RKO (cell line): Measurements from ENCODE around the gene KPTN.

Source experiments
- DNase-seq: peaks from one replicate; pipeline ENCODE4 v3.0.0-alpha.2; 2016; ENCODE audit warnings: low spot score

KPTN gene

DNA sequence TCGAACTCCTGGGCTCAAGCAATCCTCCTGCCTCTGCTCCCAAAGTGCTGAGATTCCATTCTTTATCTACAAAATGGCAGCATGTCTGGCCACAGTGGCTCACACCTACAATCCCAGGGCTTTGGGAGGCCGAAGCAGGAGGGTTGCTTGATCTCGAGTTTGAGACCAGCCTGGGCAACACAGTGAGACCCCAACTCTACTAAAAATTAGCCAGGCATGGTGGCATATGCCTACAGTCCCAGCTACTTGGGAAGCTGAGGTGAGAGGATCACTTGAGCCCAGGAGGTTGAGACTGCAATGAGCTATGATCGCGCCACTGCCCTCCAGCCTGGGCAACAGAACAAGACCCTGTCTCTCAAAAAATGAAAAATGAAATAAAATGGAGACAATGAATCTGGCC is 24.7 kb upstream of the KPTN start:
- no peak for DNase-seq

DNA sequence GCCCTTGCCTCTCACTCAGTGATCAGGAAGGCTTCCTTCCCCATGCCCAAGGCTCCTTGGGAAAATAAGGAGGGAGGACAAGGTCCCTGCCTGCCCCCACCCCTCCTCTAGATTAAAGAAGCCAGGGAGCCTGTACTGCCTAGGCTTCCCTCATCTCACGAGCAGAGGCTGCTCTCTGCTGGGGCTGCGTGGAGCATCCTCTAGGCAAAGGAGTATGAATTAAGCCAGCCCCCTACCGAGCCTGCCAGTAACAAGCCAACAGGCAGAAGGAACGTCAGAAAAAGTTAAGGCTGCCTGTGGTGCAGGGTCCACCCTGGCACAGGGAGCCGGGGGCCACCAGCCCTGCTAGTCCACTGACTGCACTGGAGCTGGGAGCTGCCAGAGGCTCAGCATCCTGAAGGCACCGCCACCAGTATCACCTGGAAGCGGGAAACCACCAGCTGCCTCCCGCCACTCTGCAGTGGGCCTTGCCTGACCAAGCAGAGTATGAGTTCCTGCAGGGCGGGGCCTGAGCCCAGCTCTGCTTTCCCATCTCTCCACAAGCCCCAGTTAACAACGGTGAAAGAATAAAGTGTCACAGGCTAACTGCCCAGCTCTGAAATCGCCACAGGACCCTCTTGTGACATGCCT is 24.0 kb upstream of the KPTN start:
- no peak for DNase-seq

DNA sequence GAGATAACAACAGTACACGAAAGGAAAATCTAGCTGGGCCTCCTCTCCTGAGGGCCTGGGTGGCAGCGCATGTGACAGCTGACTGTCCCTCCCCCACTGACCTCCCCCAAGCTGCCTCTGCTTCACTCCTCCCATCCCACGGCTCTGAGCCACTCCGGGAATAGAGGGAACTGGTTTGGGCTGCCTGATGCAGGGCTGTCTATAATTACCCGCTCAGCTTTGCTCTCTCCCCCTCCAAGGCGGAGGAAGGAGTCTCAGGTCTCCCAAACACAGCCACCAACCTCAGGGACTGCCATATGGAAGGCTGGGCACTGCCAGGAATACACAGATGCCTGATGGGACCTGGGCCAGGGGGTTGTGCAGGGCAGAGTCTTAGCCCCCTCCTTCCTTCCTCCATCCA is 23.0 kb upstream of the KPTN start:
- no peak for DNase-seq

DNA sequence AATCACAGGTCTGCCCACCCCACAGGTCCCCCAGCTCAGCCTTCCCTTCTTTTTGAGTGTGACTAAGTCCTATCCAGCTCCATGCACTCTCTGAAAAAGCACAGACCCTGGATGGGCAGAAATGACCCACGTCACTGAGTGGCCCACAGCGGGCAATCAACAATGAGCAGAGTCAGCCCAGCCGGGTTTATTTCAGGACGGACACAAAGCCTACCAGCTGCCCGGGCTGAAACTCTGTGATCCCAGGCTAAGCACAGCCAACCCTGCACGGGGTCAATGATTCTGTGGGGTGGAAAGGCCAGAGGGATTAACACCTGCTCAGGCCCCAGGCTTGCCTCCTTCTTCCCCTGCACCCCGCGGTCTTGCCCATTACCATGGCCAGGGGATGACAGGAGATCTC is 22.4 kb upstream of the KPTN start:
- DNase-seq, result no peak

DNA sequence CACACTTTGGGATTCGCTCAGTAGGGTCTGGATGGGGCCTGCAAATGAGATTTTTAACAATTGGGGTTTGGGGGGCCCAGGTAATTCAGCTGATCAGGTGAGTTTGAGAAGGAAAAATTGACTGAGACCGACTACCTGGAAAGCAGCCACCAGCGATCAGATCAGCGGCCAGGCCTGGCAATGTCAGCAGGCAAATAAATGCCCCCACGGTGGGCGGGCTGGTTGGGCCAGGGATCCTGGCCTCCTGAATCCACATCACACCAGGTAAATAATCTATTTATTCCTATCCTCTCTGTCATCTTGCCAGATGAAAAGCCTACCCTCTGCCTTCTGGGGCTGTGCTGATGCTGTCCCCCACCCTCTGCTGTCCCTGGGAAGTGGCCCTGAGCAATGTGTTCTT is 21.5 kb upstream of the KPTN start:
- DNase-seq, result no peak

DNA sequence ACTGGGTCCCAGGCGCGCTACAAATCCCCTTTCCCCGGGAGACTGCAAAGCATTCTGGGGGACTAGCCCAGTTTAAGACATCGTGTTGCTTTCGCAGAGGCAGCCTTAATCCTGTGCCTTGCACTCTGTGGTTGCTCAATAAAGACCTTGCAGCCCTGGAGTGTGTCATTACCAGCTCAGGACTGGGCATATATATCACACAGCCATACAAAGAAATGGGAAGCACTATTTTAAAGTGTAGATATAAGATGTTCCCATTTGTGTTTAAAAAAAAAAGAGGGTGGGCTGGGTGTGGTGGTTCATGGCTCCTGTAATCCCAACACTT is 19.8 kb upstream of the KPTN start:
- DNase-seq, result no peak

DNA sequence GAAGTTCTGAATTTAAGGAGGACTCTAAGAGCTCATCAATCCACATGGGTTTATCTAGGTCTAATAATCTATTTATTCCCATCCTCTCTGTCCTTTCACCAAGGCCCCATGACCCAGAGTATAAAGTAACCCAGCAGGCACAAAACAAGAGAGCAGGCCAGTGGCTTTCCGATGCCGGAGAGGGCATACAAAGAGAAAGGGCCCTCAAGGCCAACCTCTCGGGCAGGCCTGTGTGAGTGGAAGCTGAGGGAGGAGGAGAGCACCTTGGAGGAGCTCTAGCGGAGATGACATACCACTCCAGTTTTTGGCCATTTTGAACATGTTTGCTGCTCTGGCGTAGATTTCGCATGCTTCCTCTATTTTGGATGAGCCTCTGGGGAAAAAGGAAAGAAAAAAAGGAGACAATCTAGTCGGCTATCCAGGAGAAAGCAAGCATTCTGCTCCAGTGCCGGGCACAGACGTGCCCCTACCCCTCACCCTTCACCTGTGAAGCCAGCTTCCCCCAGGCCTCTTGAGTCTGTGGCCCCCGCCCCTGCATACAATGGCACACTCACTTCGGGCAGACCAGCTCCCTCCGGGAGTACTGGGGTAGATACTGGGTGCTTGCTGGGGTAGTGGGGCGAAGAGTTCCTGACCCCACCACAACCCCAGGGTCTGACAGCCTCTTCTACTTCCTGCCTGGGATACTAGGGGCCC is 19.3 kb upstream of the KPTN start:
- DNase-seq, result no peak

DNA sequence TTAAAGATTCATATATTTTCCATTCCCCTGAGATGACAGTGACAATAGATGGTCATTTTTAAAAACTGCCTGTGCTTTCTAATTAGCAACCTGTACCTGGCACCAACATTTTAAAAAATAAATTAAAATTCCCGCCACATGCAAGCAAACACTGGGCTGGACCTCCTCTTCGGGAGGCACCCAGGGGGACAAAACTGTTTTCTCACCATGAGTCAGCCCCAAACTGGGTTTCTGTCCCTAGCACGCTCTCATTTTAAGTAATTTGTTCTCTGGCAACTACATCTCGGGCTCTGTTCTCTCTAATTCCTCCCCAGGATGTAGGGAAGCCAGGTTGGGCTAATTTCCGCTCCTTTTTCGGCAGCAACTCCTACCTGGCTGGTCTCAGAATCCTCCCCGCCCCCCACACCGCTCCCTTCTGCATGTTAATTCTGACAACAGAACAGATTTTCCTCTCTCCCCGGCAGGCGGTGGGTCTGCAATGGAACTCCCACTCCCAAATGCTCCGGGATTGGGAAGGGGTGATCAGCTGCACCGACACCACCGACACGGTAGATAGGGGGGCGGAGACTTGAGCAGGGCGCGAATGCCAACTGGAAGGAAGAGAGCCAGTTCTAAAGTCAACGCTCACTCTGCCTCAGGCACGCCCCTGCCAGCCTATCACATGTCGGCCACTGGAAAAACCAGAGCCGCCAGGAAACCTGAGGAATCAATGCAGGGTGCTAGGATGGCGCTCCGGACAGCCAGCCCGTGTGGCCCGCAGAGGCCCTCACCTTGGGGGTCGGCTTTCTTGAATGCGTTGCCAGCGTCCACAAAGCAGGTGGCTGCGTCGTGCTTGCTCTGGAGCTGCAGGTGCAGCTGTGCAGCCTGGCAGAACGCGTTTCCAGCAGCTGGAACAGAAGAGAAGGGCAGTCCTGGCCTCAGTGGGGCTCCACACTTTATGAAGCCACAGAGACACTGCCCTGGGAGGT is 16.1 kb upstream of the KPTN start:
- DNase-seq, result no peak

DNA sequence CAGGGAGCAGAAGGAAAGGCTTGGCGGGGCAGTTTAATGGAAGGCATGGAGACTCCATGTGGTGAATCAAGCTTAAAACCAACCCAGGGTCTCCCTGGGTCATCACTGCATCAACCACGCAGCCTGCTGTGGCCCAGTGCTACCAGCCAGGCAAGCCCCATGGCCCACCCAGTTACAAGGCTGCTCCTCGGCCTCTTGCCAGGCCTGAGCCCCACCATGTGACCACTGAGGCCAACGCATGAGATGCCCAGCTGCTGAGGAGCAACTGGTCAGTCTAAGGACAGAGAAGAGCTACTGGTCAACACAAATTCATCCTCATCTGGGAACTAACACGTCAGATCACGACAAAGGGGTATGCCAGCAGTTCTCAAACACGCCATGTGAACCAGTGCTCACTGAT is 15.4 kb upstream of the KPTN start:
- no peak for DNase-seq

DNA sequence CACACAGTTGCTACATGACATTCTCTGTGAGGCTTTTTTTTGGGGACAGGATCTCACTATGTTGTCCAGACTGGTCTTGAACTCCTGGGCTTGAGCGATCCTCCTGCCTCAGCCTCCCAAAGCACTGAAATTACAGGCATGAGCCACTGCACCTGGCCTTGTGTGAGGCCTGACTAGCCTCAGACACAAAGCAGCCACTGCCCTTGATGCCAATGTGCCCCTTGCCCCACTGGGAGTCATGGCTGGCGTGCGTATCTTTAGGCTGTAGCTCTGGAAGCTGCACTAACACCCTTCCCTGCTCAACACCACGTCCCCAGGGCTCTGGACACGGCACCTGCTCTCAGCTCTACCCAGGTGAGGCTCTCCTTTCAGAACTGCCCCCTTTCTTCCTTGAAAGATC is 14.5 kb upstream of the KPTN start:
- no peak for DNase-seq

DNA sequence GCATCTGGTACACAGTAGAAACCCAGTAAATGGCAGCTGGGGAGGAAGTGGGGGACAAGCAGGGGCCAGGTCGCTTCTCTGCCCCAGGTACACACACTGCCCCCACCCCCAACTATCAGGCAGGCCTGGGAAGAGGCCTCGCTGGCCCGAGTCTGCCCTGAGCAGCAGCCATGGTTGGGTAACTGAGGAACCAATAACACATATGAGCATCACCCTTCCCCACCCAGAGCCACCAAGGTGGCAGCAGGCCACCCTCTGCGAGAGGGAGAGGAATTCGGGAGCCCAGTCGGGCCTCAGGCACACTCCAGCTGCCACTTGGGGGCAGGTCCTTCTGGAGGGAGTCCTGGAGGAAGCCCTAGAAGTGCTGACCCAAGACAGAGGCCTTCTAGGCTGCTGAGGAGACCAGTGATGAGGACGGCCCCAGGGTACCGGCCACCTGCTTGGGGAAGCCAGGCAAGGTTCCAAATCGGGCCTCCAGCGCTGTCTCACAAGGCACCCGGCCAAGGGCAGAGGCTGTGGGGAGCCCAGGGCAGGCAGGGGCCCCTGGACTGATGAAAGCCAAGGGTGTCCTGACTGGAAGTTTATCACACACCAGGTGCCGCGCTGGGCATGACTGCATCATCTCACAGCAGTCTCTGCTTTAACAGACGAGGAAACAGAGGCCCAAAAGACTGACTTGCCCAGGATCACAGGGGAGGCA is 14.0 kb upstream of the KPTN start:
- no peak for DNase-seq

DNA sequence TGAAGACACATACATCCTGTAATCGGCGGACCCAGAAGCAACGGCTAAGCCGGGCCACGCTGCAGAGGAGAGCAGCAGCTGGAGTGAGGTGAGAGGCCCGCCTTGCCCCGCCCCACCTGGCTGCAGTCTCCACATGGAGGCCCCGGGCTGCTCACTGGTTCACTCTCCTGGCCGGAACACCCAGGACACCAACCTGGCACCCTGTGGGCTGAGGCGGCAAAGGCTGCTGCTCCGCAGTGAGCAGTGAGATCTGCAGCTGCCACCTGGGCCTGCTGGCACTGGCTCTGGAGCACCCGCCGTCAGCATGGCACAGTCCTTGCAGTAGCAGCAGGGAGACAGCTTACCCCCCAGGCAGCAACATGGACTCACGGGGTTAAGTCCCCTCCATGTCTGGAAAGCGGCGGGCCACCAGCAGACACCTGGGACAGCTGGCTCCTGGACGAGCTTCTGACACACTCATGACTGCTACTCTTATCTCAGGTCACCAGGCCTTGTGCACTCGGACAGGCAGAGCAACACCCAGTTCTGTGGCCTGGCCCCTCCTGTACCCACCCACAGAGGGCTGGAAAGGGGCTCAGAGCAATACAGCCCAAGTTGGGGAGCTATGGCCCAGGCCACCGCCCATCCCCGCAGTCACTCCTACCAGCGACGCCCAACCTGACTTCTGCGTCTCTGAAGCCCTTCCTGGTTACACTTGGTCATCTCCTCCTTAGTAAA is 13.2 kb upstream of the KPTN start:
- DNase-seq, result no peak

DNA sequence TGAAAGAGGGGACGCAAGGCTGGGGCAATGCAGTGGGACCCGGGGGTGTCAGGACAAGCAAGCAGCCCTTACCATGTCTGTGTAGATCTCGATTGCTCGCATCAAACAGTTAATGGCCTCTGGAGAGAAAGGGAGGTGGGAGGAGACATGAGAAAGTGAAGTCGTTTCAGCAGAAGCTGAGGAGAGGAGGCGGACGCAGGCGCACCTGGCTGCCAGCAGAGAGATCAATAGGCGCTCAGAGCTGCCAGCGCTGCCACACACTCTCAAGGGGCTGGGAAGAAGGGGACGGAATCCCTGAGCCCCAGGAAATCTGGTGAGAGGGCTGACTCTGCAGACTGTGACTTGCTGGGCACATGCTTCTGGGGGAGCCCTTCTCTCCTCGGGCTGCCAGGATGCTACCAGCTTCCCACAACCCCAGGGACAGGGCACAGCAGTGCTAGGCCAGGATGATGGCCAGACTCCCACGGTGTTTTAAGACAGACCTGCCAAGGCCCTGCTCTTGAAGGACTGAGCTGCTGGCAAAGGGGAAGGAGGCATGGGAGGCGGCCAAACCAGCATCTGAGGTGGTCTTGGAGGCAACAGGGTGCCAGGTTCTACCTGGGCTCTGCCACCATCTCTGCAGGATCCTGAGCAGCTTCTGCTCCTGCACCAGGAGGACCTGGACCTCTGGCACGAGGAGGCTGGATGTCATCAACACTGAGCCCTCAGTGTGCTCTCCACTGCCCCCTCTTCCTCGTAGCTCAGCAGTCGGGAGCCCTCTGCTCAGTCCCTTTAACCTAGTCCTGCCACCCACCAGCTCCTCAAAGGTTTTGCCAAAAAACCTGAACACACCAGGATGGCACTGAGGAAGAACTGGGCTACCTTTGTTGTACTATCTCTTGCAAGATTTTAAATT is 11.7 kb upstream of the KPTN start:
- DNase-seq, result no peak

DNA sequence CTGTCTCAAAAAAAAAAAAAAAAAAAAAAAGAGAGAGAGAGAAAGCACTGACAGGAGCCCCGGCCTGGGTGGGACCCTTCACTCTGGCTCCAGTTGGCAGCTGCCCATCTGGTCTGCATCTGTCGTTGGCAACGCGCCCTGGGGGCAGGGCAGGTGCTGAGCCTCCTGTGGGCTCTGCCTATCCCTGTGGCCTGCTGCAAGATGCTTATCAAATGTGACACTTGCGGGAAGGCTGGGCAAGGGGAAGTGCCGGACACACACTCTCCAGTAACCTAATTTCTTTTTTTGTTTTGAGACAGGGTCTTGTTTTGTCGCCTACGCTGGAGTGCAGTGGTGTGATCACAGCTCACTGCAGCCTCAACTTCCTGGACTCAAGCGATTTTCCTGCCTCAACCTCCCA is 10.7 kb upstream of the KPTN start:
- no peak for DNase-seq

DNA sequence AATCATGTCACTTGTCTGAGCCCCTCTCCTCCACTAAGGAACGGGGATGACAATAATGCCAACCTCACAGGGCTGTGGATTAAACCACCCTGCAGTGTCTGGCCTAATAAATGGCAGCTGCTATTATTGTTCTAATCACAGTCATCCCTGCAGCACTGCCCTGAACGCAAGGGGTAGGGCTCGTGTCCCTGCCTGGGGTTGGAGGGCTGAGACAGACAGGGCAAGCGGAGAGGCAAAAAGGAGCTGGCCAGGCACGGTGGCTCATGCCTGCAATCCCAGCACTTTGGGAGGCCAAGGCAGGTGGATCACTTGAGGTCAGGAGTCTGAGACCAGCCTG is 10.2 kb upstream of the KPTN start:
- no peak for DNase-seq

DNA sequence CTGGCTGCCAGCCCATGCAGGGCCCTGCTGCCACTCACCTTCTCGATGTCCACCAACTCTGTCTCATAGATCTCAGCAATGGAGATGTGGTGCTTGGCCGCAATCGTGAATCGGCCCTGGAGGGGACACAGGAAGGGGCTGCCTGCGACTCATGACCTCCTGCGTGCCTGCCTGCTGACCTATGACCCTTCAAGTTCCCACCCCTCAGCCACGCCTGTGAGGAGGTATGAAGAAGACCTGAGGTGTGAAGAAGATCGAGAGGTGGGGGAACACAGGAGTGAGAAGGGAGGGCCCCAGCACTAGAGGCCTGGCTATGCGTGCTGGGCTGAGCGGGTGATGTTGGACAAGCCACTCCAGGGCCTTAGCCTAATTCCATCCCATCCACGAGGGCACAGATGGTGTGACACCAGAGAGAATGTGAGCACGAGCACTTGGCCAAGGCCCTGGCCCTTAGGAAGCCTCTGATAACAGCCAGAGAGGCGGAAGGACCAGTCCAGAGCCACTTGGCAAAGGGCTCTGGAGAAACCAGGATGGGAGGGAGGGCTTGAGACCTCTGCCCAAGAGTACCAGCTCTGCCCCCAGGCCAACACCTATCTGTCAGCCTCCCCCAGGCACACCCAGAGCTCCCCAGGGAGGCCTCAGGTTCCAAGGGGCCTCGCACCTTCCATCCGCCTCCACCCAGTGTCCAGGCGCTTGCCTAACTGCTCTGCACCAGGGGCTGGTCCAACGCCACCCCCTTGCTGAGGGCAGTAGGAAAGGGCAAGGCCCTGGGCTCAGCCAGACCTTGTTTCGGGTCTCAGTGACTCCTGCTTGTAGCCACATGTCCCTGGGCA is 9.6 kb upstream of the KPTN start:
- no peak for DNase-seq

DNA sequence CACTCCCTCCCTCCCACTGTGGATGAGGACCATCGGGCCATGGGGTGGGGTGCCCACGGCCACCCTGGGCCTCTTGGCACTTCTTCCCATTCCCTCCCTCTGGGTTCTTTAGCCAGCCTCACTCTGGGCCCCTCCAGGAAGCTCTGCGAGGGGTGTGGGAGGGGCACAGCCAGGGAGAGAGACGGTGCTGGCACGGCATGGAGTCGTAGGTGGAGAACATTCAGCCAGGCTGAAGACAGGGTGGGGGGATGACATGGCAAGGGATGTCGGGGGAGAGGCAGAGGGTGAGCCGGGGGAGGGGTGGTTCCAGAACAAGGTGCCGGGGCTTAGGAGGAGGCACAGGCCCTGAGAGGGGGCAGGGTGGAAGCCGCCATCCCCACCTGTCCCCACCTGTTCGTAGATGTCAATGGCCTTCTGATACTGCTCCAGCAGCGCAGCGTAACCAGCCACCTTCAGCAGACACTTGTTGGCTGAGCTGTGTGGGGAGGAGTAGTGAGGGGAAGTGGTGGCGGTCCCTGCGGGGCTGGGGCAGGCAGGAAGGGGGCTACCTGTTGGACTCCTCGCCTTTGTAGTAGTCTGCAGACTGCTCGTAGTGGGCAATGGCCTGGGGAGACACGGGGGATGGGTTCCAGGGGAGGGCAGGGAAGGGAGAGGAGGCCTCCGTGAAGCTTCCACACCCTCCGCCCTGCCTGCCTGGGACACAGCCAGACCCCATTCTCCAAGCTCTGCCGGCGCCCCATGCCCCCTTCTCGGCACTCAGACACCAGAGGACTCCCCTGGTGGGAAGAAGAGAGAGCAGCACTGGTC is 8.8 kb upstream of the KPTN start:
- DNase-seq, result no peak

DNA sequence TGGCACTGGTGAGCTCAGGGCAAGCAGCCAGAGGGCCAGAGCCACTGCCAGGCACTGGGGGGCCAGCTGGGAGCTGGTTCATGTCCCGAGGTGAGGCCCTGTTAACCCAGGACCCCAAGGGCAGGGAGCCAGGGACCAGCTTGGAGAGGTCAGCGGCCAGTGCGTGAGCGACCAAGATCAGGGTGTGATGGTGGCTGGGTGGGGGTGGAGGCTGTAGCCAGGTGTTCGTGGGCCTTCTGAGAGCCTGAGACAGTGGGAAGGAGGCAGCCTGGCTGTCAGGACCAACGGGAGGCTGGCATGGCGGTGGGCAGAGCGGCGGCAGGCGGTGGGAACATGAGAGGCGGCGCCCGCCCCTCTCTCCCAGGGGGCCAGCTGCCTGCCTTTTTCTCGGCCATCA is 8.1 kb upstream of the KPTN start:
- DNase-seq, result no peak
